ENCODE measurements around the gene TKT.
"Not testable (repeated sequence)": the region's sequence is repeated elsewhere in the genome, so short reads cannot be mapped to it uniquely, and the experiment has no call there.

TKT gene, protein sequence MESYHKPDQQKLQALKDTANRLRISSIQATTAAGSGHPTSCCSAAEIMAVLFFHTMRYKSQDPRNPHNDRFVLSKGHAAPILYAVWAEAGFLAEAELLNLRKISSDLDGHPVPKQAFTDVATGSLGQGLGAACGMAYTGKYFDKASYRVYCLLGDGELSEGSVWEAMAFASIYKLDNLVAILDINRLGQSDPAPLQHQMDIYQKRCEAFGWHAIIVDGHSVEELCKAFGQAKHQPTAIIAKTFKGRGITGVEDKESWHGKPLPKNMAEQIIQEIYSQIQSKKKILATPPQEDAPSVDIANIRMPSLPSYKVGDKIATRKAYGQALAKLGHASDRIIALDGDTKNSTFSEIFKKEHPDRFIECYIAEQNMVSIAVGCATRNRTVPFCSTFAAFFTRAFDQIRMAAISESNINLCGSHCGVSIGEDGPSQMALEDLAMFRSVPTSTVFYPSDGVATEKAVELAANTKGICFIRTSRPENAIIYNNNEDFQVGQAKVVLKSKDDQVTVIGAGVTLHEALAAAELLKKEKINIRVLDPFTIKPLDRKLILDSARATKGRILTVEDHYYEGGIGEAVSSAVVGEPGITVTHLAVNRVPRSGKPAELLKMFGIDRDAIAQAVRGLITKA

DNA sequence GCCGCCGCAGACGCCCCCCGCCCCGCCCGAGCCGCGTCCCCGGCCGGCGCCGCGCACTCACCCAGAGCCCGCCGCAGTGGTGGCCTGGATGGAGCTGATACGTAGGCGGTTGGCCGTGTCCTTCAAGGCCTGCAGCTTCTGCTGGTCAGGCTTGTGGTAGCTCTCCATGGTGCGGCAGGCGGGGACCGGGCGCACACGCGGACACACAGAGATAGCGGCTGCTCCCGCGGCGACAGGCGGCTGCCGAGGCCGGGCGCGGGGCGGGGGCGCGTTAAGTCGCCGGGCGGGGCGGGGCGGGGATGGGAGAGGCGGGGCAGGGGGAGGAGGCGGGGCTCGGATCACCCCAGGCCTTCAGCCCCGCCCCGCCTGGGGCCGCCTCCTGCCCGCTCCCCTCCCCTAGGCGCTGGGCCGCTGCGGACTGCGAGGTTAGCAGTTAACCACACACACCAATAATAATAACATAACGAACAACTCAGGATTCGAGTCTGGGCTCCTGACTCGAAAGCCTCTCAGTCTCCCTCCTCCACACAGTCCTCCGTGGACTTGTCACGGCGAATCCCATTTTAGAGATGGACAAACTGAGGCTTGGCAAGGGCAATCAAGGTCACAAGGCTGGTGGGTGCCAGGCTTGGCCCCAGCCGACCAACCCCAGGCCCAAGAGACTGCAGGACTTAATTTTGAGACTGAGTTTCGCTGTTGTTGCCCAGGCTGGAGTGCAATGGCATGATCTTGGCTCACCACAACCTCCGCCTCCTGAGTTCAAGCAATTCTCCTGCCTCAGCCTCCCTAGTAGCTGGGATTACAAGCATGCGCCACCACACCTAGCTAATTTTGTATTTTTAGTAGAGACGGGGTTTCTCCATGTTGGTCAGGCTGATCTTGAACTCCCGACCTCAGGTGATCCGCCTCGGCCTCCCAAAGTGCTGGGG is at the start of gene TKT:
TKT (minus strand) TSS at position 248 of the 929 bp plus-strand sequence; CDS start at position 168, 80 bp downstream.
- peak; percentile 89 for ATAC-seq
- Mint-ChIP-seq H3K27me3 (no peaks in the 10 kb centered on the region), H3K9me3 (no peaks in the 10 kb centered on the region), H3K4me1 (peaks cover 37% of the 10 kb centered on the region), H3K4me3 (peak within 1 kb of the TSS; percentile 92), H3K36me3 (no peaks in the 10 kb centered on the region), H3K27ac (peak within 1 kb of the TSS; percentile 83)

DNA sequence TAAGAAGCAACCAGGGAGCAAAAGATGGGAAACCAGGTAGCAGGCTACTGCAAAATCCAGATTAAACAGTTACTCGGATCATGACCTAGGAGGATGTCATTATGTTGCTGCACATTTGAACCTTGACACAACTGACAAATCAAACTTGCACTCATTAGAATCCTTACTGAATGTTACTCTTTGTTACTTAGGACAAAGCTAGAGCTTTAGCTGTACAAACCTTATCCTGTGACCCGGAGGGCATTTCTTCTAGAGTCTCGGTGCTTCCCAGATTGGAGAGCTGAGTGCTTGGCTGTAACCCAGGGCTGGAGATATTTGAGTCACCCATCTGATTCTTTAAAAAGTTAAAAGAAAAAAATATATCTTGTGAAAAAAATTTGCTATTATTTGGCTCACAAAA is 48.1 kb upstream of the TKT start:
- H3K27ac Mint-ChIP-seq, result peak overlapping the region; percentile 10
- no peak overlapping the region for H3K4me3 Mint-ChIP-seq
- H3K27me3 Mint-ChIP-seq, result no peaks in the 10 kb centered on the region
- no peaks in the 10 kb centered on the region for H3K9me3 Mint-ChIP-seq
- ATAC-seq, result no peak
- H3K36me3 Mint-ChIP-seq, result peaks cover 17% of the 10 kb centered on the region
- H3K4me1 Mint-ChIP-seq, result peaks cover 5% of the 10 kb centered on the region

DNA sequence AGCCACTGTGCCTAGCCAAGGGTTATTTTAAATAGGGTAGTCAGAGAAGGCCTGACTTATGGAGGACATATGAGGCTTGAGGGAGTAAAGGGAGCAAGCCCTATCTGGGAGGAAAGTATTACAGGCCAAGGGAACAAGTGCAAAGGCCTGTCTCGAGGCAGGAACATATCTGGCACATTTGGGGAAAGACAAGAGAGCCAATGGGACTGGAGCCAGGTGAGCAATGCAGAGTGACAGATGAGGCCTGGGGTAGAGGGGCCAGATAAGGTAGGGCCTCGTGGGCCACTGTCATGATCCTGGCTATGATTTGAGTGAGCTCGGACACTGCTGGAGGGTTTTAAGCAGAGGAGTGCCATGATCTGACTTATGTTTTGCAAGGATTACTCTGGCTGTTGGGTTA is 47.7 kb upstream of the TKT start:
- peaks cover 17% of the 10 kb centered on the region for H3K36me3 Mint-ChIP-seq
- H3K27me3 Mint-ChIP-seq, result no peaks in the 10 kb centered on the region
- no peak for ATAC-seq
- H3K4me3 Mint-ChIP-seq, result no peak overlapping the region
- H3K4me1 Mint-ChIP-seq, result peaks cover 5% of the 10 kb centered on the region
- H3K27ac Mint-ChIP-seq, result peak overlapping the region; percentile 10
- H3K9me3 Mint-ChIP-seq, result no peaks in the 10 kb centered on the region

DNA sequence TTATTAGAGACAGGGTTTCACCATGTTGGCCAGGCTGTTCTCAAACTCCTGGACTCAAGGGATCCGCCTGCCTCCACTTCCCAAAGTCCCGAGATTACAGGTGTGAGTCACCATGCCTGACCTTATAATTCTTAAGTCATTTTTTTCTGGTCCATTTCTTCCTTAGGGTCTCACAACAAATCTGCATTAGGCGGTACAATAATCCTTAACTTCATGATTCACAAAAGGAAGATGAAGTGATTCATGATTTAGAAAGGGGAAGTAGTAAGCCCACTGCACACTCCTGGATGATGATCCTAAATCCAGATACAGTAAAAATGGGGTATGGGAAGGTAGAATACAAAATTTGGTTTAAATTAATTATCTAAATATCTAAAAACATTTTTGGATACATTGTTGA is 45.0 kb upstream of the TKT start:
- Mint-ChIP-seq H3K36me3 (peaks cover 17% of the 10 kb centered on the region), H3K9me3 (no peaks in the 10 kb centered on the region), H3K27me3 (no peaks in the 10 kb centered on the region), H3K27ac (no peak overlapping the region), H3K4me3 (no peak overlapping the region), H3K4me1 (peaks cover 5% of the 10 kb centered on the region)
- ATAC-seq, result no peak

DNA sequence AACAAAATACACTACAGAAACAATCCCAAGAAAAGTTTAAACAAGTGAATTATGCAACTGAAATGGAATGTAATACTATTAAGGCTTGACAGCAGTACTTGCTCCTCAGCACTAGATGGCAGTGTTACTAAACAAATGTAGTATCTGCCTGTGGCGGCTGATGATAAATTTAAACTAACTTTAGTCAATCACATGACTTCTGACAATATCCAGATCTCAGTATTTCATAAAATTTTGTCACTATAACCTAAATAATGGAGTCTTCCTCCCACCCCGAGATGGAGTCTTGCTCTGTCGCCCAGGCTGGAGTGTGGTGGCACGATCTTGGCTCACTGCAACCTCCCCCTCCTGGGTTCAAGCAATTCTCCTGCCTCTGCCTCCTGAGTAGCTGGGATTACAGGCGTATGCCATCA is 43.8 kb upstream of the TKT start:
- not testable (repeated sequence) for H3K4me1 Mint-ChIP-seq, H3K27me3 Mint-ChIP-seq, H3K27ac Mint-ChIP-seq, H3K4me3 Mint-ChIP-seq, H3K9me3 Mint-ChIP-seq
- H3K36me3 Mint-ChIP-seq, result peaks cover 17% of the 10 kb centered on the region
- peak; percentile 54 for ATAC-seq

DNA sequence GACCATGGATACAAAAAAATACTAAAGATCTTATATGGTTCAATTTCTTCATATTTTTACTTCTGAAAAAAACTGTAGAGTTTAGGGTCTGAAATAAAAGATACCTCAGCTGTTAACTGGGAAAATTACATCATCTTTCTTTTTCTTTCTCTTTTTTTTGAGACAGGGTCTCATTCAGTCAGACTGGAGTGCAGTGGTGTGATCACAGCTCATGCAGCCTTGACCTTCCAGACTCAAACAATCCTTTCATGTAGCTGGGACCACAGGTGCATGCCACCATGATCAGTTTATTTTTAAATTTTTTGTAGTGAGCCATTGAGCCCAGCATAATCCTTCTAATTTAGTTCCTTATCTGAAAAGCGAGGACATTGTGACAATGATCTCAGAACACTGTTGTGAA is 39.6 kb upstream of the TKT start:
- Mint-ChIP-seq H3K4me1 (peaks cover 5% of the 10 kb centered on the region), H3K27ac (no peak overlapping the region), H3K27me3 (no peaks in the 10 kb centered on the region), H3K36me3 (peaks cover 31% of the 10 kb centered on the region), H3K9me3 (no peaks in the 10 kb centered on the region), H3K4me3 (no peak overlapping the region)
- no peak for ATAC-seq

DNA sequence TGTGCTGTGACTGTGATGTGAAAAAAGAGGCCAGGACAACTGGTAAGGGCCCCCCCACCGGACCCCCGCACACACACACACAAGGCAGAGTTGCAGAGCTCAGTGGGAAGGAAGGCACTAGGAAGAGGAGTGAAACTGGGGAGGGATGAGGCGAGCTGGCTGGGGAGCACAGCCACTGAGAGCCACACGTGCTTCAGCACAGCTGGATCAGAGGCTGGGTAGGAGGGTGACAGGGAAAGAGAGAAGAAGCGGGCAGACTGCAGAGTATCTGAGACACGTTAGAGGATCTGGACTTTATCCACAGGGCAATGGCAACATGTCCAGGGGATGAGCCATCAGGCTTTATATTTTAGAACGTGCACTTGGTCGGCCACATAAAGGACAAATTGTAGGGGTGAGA is 38.0 kb upstream of the TKT start:
- Mint-ChIP-seq H3K36me3 (peaks cover 34% of the 10 kb centered on the region), H3K27ac (peak overlapping the region; percentile 4), H3K27me3 (no peaks in the 10 kb centered on the region), H3K4me1 (no peaks in the 10 kb centered on the region), H3K9me3 (no peaks in the 10 kb centered on the region), H3K4me3 (no peak overlapping the region)
- ATAC-seq, result no peak

DNA sequence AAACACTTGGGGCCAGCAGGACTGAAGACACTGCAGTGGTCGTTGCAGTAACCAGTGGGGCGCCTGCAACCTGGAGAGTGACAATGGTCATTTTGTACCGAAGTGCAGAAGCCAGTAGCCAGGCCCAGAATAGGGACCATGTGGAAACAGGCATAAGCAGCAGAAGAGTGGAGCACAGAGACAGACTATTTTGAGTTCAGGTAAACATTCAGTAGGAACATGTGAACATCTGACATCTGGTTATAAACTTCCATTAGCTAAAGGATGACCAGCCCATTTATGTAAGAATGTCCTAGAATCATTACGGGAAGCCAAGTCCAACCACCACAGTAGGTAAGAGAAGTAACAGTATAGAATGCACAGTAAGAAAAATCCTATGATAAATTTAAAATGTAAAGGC is 32.4 kb upstream of the TKT start:
- peaks cover 47% of the 10 kb centered on the region for H3K36me3 Mint-ChIP-seq
- no peaks in the 10 kb centered on the region for H3K9me3 Mint-ChIP-seq
- ATAC-seq, result no peak
- no peak overlapping the region for H3K4me3 Mint-ChIP-seq
- H3K27ac Mint-ChIP-seq, result no peak overlapping the region
- H3K4me1 Mint-ChIP-seq, result no peaks in the 10 kb centered on the region
- no peaks in the 10 kb centered on the region for H3K27me3 Mint-ChIP-seq

DNA sequence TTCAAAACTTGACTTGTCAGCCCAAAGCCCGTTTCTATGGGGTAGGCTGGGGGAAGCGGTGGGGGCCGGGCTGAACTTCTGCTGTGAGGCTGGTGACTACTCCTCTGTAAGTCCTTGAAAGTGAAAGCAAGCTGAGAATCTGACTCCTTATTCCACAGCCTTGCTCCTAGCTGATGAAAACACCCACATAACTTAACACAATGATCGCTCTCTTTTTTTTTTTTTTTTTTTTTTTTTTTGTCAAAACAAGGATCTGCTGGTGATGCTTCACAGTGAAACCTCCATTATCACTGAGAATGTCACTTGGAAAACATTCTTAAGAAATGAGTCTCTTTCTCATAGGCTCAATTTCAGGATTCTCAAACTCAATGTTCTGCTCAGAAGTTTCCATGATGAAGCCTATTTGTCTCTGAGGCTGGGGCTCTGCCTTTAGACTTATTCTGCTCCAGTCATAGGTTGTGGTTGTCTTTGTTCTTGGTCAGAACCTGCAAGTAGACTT is 31.4 kb upstream of the TKT start:
- Mint-ChIP-seq H3K9me3 (no peaks in the 10 kb centered on the region), H3K4me1 (no peaks in the 10 kb centered on the region), H3K36me3 (peaks cover 46% of the 10 kb centered on the region), H3K4me3 (no peak overlapping the region), H3K27ac (no peak overlapping the region), H3K27me3 (no peaks in the 10 kb centered on the region)
- ATAC-seq, result no peak

DNA sequence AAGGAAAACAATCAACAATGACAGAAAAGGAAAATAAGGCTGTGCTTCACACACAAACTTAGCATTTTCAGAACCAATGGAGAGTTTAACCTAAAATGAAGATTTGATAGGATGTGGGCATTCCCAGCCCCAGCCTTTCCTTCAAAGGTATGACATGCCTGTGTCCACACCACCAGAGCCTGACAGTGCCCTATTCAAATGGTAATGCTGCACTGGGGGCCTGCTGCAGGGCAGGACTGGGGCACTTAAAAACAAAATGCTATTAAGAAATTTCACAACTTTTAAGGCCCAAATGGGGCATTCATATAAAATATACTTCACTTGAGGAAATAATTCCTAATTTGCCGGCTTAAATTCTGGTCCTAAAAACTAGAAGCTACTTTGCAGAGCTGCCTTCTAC is 30.9 kb upstream of the TKT start:
- ATAC-seq, result no peak
- Mint-ChIP-seq H3K36me3 (peaks cover 41% of the 10 kb centered on the region), H3K27me3 (no peaks in the 10 kb centered on the region), H3K4me3 (no peak overlapping the region), H3K9me3 (no peaks in the 10 kb centered on the region), H3K4me1 (no peaks in the 10 kb centered on the region), H3K27ac (no peak overlapping the region)

DNA sequence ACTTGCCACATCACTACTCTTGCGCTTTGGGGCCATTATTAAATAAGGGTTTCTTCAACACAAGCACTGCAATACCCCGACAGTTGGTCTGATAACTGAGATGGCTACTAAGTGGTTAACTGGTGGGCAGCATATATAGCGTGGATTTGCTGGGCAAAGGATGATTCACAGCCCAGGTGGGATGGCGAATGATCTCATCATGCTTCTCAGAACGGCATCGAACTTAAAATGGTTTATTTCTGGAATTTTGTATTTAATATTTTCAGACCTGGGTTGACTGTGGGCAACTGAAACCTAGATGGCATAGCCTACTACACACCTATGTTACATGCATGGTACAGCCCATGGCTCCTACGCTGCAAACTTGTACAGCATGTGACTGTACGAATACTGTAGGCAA is 26.8 kb upstream of the TKT start:
- no peak overlapping the region for H3K4me3 Mint-ChIP-seq
- H3K9me3 Mint-ChIP-seq, result no peaks in the 10 kb centered on the region
- no peaks in the 10 kb centered on the region for H3K4me1 Mint-ChIP-seq
- no peak overlapping the region for H3K27ac Mint-ChIP-seq
- no peak for ATAC-seq
- H3K36me3 Mint-ChIP-seq, result peaks cover 27% of the 10 kb centered on the region
- no peaks in the 10 kb centered on the region for H3K27me3 Mint-ChIP-seq

DNA sequence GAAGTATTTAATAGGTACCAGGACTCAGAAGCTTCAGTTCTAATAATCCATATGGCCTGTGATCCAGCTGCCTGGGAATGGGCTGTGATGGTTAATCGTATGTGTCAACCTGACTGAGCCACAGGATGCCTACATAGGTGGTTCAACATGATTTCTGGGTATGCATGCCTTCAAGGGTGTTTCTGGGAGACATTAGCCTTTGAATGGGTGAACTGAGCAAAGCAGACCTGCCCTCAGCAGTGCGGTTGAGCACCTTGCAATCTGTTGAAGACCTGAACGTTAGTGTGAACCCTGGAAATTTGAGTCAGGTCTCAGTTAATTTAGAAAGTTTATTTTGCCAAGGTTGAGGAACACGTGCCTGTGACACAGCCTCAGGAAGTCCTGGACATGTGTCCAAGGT is 22.8 kb upstream of the TKT start:
- Mint-ChIP-seq H3K27me3 (no peaks in the 10 kb centered on the region), H3K4me1 (no peaks in the 10 kb centered on the region), H3K9me3 (no peaks in the 10 kb centered on the region), H3K36me3 (peaks cover 13% of the 10 kb centered on the region), H3K27ac (no peak overlapping the region), H3K4me3 (no peak overlapping the region)
- no peak for ATAC-seq

DNA sequence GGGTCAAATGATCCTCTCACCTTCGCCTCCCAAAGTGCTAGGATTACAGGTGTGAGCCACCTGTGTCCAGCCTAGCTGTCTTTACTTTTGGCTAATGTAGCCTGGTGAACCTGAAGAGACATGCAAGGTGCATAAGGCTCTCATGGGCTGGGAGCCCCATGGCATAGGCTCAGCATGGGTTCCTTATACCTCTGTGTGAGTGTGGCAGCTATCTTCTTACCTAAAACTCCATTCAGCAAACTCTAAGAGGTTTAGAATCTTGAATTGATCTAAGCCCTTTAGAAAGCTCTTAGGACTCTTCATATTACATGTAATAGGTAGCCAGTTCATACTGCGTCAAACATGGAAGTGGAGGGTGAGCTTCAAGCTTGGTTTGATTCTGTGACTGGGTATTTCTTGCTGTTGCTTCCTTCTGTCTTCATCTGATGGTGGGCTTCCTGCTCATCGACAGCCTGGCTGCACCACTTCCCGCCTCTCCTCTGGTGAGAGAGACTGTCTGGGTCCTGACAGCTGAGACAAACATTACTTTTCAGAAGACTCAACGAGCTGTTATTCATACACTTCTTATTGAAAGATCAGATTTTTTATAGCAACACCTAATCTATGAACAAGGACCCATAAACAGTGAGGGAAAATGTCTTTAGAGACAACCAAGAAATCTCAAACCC is 19.2 kb upstream of the TKT start:
- H3K4me3 Mint-ChIP-seq, result no peak overlapping the region
- ATAC-seq, result no peak
- H3K4me1 Mint-ChIP-seq, result peaks cover 6% of the 10 kb centered on the region
- H3K27me3 Mint-ChIP-seq, result no peaks in the 10 kb centered on the region
- H3K27ac Mint-ChIP-seq, result no peak overlapping the region
- no peaks in the 10 kb centered on the region for H3K9me3 Mint-ChIP-seq
- no peaks in the 10 kb centered on the region for H3K36me3 Mint-ChIP-seq

DNA sequence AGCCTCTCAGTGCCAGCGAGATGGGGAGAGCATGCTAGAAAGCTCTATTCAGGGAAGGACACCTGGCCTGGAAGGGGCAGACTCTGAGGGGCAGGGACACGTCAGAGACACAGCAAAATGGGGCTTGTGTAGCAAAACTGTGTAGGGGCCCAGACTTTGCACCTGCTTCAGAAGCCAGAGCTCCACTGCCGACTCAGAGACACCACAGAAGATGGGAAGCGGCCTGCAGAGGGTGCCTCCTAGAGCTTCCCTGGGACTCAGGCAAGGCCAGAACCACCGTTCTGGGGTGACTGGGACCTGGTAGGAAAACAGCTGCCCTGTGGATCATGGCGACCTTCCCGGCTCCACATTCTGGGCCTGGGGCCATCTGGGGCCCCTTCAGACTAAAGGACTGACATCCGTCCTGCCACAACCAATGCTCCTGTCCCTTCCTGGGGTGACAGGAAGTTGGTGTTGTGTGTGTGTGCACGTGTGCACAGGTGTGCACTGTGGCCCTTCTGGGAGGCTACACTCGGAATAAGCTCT is 17.4 kb upstream of the TKT start:
- Mint-ChIP-seq H3K4me3 (no peak overlapping the region), H3K4me1 (peaks cover 11% of the 10 kb centered on the region), H3K27ac (no peak overlapping the region), H3K27me3 (no peaks in the 10 kb centered on the region), H3K36me3 (no peaks in the 10 kb centered on the region), H3K9me3 (no peaks in the 10 kb centered on the region)
- no peak for ATAC-seq

Measured in stimulated activated memory B cell treated with anti-CD40 and anti-IgM and Interleukin-4, amounts not matched to agents 10 μg/mL and 1 μg/mL and 100 μg/mL, for 72 hours (primary cell).